Measurements from ENCODE around the gene TOGARAM2.

The TOGARAM2 gene

DNA sequence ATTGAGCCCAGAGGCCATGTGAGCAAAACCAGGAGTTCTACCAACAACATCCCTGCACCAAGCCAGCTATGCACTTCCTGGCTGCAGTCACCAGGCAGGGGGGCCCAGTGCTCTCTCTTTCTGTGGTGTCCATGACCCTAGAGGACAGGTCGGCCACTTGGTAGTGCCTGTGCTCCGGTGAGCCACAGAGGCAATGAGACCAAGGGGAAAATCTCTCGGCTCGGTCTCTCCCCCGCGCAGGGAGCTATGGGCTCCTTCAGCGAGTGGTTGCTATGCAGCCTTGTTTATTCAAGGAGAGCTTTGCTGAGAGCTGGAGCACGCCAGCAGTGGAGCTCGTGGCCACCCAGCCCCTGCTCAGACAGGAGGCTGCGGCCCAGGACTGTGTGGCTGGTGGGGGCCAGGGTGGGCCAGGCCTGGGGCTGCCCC lies at the start of gene TOGARAM2:
Gene TOGARAM2, plus strand, starts transcription at position 283 of the 426 bp plus-strand sequence. CDS start 13,537 bp downstream, outside the sequence.
- DNase-seq (ENCODE audit: extremely low read depth in 1 of 2, low read depth in 1 of 2) = no peak

GRCh38 chr2:28934769-28935168 lies 46.3 kb upstream of the TOGARAM2 start:
- DNase-seq (ENCODE audit: extremely low read depth in 1 of 2, low read depth in 1 of 2) = no peak

DNA sequence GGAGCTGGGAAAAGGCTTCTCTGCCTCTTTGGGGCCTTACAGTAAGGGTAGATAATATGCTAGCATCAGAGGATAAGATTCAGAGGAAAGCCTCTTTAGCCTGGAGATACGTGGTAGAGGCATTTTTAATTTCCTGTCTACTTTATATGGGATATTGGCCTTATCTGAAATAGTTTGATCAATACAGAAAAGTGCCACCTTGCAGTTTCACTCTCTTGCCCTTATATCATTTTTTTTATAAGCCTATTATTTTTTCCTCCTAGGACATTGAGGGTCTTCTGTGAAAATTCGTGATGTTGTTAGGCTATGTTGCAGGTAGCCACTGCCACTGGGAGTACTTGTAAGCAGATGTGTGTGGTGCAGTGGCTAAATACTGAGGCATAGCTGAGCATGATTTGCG lies 40.1 kb upstream of the TOGARAM2 start:
- DNase-seq (ENCODE audit: extremely low read depth in 1 of 2, low read depth in 1 of 2) = no peak

DNA sequence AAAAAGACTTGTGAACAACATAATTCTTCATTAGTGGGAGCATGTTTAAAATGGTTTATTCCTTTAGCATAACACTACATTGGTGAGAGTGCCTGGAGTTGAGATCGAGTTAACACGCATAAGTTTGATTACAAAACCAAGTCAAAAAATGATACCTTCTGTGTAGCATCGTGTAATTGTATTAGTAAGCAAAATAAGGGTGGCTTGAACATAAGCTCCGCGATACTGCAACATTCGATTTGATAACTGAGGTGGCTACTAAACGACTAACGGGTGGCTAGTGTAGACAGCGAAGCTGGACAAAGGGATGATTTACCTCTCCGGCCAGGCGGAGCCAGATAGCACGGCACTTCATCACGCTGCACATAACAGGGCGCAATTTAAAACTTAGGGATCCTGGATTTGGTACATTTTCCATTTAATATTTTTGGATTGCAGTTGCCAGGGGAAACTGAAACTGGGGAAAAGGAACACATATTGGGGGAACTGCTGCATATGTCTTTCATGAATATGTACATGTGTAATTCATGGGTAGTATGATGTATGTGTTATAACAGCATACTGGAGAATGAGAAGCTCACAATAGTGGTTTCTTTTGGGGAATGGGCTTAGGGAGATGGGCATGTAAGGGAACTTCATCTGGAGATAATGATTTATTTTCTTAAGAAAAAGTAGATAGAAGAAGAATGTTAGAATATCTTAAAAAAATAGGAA lies 36.4 kb upstream of the TOGARAM2 start:
- DNase-seq (ENCODE audit: extremely low read depth in 1 of 2, low read depth in 1 of 2) = no peak

DNA sequence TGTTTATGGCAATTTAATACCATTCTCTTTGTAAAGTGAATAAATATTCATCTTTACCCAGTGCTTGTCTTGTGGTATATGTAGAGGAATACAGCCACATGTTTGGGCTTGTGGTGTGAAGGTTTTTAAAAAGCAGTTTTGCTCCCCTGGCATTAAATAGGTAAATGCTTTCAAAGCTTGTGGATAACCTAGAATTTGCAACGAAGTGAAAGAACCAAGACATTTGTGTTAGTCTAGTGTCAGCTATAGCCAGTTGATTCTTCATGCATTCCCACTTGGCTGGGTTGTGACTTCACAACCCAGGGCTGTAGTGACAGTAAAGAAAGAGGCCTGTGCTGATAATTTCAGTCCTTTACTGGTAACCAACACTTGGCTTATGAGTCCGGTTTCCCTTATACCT lies 32.9 kb upstream of the TOGARAM2 start:
- no peak for DNase-seq (ENCODE audit: extremely low read depth in 1 of 2, low read depth in 1 of 2)

- DNase-seq (ENCODE audit: extremely low read depth in 1 of 2, low read depth in 1 of 2) = no peak
Observed at GRCh38 chr2:28949190-28949589, 31.9 kb upstream of the TOGARAM2 start.

GRCh38 chr2:28949617-28950305 lies 31.3 kb upstream of the TOGARAM2 start:
- no peak for DNase-seq (ENCODE audit: extremely low read depth in 1 of 2, low read depth in 1 of 2)

DNA sequence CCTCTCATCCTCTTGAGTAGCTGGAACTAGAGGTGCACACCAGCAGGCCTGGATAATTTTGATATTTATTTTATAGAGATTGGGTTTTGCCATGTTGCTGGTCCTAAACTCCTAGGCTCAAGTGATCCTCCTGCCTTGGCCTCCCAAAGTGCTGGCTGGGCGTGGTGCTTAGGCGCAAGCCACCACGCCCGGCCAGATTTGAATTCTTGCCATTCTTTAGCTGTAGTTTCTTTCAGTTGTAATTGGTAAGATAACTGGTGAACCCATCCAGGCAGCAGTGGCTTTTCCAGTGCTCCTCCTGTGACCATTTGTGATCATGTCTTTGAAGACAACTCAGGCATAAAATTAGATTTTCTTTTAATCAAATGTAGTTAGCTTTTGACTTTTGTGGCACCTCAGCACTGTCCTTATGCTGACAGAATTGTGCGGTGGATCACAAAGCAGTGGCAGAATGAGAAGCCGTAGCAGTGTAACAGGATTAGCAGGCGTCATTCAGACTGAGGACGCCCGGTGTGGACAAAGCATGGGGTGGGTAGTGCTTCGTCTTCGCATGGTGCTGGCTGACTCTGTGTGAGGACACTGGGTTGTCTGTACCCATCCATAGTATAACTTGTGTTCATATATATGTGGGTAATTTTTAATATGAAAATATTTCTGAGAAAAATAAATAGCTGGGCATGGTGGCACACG lies 30.0 kb upstream of the TOGARAM2 start:
- no peak for DNase-seq (ENCODE audit: extremely low read depth in 1 of 2, low read depth in 1 of 2)

DNA sequence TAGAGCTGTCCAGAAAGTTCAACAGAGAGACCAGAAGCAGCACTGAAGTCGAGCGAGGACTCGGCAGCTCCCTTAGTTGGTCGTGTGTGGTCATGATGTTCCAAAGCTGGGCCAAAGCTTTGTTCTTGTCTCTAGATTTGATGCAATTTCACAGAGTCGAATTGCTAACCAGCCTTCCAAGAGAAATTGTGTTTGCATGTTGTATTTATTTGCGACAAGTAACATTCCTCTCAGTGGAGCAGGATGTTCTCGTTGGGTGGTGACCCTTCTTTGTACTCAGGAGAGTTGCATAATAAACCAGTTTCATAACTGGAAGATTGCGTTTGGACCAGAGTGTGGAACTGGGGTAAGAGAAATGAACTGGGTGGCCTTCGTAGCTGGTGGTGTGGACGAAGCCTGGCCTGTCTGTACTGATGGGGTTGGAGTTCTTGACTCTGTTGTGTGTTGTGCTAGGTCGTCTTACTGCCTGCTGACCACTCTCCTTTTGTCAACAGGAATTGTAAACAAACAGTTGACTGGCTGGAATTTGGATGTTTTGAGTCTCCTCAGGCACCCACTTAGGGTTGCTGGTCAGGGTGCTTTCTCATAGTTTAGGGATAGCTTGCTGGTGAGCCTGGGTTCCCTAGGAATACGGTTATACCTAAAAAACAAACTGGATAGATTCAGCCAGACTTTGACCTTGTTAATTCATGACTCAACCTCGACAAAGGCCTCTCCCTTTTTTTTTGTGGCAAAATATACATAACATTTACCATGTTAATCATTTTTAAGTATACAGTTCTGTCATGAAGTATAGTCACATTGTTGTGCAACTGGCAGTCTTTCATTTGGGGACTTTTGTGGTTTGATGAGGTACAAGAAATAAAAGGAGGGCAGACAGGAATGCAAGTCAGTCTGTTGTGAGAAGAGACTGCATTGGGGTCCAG lies 28.9 kb upstream of the TOGARAM2 start:
- no peak for DNase-seq (ENCODE audit: extremely low read depth in 1 of 2, low read depth in 1 of 2)

DNA sequence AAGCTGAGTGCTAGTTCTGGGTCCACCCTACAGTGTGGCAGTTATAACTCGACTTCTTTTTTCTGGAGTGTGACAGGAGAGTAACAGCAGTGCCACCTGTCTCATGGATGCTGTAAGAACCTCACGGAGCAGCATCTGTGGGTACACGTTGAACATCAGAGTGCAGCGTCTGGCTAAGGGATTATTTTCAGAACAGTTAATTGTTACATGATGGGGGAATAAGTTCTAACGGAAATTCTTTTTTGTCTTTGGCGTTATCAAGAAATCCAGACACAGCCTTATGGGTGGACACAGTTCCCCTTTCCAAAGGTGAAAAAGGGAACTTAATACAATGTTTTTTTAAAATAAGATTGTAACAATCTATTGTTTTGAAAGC lies 28.3 kb upstream of the TOGARAM2 start:
- DNase-seq (ENCODE audit: extremely low read depth in 1 of 2, low read depth in 1 of 2) = no peak

- DNase-seq (ENCODE audit: extremely low read depth in 1 of 2, low read depth in 1 of 2) = no peak
Observed at GRCh38 chr2:28955467-28955866, 25.6 kb upstream of the TOGARAM2 start.

- peak in 1 of 2 donors; percentile 24 for DNase-seq (ENCODE audit: extremely low read depth in 1 of 2, low read depth in 1 of 2)
Observed at GRCh38 chr2:28956415-28956826, 24.7 kb upstream of the TOGARAM2 start.

- no peak for DNase-seq (ENCODE audit: extremely low read depth in 1 of 2, low read depth in 1 of 2)
Observed at GRCh38 chr2:28956890-28957289, 24.2 kb upstream of the TOGARAM2 start.

GRCh38 chr2:28958689-28959088 lies 22.4 kb upstream of the TOGARAM2 start:
- DNase-seq (ENCODE audit: extremely low read depth in 1 of 2, low read depth in 1 of 2) = peak in 1 of 2 donors; percentile 18

DNA sequence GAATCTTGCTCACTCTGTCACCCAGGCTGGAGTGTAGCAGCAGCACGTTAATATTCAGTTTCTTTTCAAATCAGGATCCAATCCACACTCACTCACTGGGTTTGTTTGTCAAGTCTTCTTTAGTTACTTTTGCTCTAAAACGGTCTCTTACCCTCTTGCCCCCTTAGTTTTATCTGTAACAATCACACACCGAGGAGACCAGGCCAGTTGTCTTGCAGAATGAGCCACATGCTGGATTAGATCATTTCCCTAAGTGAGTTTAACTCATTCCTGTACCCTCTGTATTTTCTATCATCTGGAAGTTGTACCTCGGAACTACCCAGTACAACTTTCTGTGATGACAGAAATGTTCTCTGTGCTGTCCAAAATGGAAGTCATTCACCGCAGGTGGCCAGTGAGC lies 20.7 kb upstream of the TOGARAM2 start:
- no peak for DNase-seq (ENCODE audit: extremely low read depth in 1 of 2, low read depth in 1 of 2)

DNA sequence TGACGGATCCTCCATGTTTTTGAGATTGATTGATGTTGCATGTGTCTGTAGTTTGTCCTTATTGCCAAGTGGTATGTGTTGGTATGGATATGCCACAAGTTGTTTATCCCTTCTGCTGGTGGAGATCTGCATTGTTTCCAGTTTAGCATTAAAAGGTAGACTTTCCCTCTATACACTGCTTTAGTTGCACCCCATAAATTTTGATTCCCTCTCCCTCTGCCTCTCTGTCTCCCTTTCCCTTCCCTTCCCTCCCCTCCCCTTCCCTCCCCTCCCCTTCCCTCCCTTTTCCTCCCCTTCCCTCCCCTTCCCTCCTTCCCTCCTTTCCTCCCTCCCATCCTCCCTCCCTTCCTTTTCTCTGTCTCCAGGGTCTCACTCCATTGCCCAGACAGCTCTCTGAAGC lies 18.6 kb upstream of the TOGARAM2 start:
- DNase-seq (ENCODE audit: extremely low read depth in 1 of 2, low read depth in 1 of 2) = no peak

DNA sequence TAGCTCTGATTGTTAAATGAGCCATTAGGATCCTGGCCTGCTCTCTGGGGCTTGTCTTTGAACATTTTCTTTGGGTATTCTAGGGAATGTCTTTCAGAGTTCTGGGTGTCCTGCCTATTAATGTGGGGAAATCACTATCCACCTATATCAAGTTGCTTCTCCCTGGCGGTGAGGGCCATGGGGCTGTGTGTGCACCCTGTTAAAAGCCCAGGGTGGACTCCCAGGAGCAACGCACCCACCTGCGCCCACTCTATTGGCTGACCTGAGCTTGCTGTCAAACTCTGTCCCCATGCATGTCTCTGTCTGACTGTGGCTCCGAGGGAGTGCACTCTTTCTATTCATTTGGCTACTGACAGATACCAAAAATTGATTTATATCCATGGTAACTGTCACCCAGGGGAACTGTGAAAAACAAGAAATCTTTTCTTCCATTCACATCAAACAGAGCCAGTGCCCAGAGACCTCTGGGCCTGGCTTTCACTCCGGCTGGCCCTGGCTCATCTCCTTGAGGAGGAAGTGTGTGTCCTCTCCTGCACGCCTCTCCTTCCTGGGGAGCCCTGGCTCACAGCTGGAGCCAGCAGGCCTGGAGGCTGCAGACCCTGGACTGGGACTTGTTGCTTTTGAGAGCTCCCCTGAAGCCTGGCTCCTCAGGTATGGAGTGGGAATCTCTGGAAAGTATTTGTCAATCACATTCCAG lies 10.5 kb upstream of the TOGARAM2 start:
- no peak for DNase-seq (ENCODE audit: extremely low read depth in 1 of 2, low read depth in 1 of 2)

GRCh38 chr2:28972778-28973335 lies 8.2 kb upstream of the TOGARAM2 start:
- no peak for DNase-seq (ENCODE audit: extremely low read depth in 1 of 2, low read depth in 1 of 2)

DNA sequence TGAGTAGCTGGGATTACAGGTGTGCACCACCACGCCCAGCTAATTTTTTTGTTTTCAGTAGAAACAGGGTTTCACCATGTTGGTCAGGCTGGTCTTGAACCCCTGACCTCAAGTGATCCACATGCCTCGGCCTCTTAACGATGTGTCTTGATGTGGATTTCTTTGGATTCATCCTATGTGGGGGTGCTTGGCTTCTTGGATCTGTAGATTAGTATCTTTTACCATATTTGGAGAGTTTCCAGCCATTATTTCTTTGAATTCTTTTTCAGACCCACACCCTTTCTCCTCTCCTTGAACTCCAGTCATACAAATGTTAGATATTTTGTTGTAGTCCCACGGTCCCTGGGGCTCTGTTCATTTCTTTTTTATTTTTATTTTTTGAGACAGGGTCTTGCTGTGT lies 6.8 kb upstream of the TOGARAM2 start:
- DNase-seq (ENCODE audit: extremely low read depth in 1 of 2, low read depth in 1 of 2) = no peak

- no peak for DNase-seq (ENCODE audit: extremely low read depth in 1 of 2, low read depth in 1 of 2)
Observed at GRCh38 chr2:28975671-28976070, 5.4 kb upstream of the TOGARAM2 start.
